Thymus (tissue), 14 donors: ENCODE data around the gene N4BP2. TPM values are rescaled to one million over a fixed set of nuclear protein-coding genes. Genes with fewer than 3 reads are reported as not detected.
A peak's percentile ranks its signal among the peaks of the same experiment; 100 is the strongest.
"Not testable (repeated sequence)": the region's sequence is repeated elsewhere in the genome, so short reads cannot be mapped to it uniquely, and the experiment has no call there.

ENCODE experiments used
- DNase-seq, 9 donors: peaks; one replicate each; pipeline ENCODE4 v3.0.0-alpha.2; 2013; ENCODE audit warnings: low spot score in 9 of 9, low read depth in 6 of 9, missing footprints in 1 of 9
- H3K27ac ChIP-seq, 2 donors: one replicate each; pipeline ENCODE4 v1.5.1; 2013; ENCODE audit warnings: control low read depth in 1 of 2, low read depth in 1 of 2, low read length in 1 of 2, mild to moderate bottlenecking in 1 of 2, moderate library complexity in 1 of 2
- H3K27me3 ChIP-seq, 2 donors: one replicate each; pipeline ENCODE4 v1.5.1; 2013; ENCODE audit warnings: low read length in 1 of 2; ENCODE audit not compliant: control insufficient read depth in 2 of 2, insufficient read depth in 1 of 2
- H3K36me3 ChIP-seq, 2 donors: one replicate each; pipeline ENCODE4 v1.5.1; 2013; ENCODE audit warnings: low read length in 1 of 2, mild to moderate bottlenecking in 1 of 2, moderate library complexity in 1 of 2; ENCODE audit not compliant: control insufficient read depth in 2 of 2, insufficient read depth in 2 of 2
- H3K4me1 ChIP-seq, 2 donors: one replicate each; pipeline ENCODE4 v1.5.1; 2013; ENCODE audit warnings: low read length in 2 of 2; ENCODE audit not compliant: control insufficient read depth in 2 of 2, insufficient read depth in 2 of 2
- H3K4me3 ChIP-seq, 2 donors: one replicate each; pipeline ENCODE4 v1.5.1; 2013; ENCODE audit warnings: low read length in 2 of 2, control low read depth in 1 of 2, mild to moderate bottlenecking in 1 of 2
- H3K9me3 ChIP-seq, 2 donors: one replicate each; pipeline ENCODE4 v1.5.1; 2013; ENCODE audit warnings: low read length in 1 of 2, mild to moderate bottlenecking in 1 of 2; ENCODE audit not compliant: control insufficient read depth in 2 of 2, insufficient read depth in 1 of 2
- WGBS: extraction: QIAGEN DNeasy Blood & Tissue Kit; methylation state at CpG from one replicate; pipeline ENCODE4 v1.1.7; 2013; 5-methylcytosine and 5-hydroxymethylcytosine counted together
- long read RNA-seq, 10 donors: transcript quantifications; one replicate each; lab custom pipeline, GENCODE V29; 2026
- polyA plus RNA-seq: library from polyadenylated mRNA; stranded (reverse); fragments of 200-250 nt; gene quantifications from one replicate; pipeline ENCODE4 v1.2.3, GENCODE V29; 2013
- total RNA-seq: library from RNA; stranded (reverse); fragments of 120-200 nt; gene quantifications from one replicate; pipeline ENCODE4 v1.2.4, GENCODE V29; 2013
- donor health status: healthy.

N4BP2 gene
- 25.3 TPM for total RNA-seq
- 7.7 TPM for polyA plus RNA-seq
- long read RNA-seq, donor 1: 0 reads
- long read RNA-seq, donor 2: 0 reads
- long read RNA-seq, donor 3: 0 reads
- long read RNA-seq, donor 4: 0 reads
- long read RNA-seq, donor 5: 0 reads
- long read RNA-seq, donor 6: 0 reads
- long read RNA-seq, donor 7, partial matches to known transcripts: 0 of 1 reads
- long read RNA-seq, donor 7, other reads (novel, unspliced or antisense): 0 of 1 reads
- long read RNA-seq, donor 8: 0 reads
- long read RNA-seq, donor 9: 0 reads
- long read RNA-seq, donor 10: 0 reads

DNA sequence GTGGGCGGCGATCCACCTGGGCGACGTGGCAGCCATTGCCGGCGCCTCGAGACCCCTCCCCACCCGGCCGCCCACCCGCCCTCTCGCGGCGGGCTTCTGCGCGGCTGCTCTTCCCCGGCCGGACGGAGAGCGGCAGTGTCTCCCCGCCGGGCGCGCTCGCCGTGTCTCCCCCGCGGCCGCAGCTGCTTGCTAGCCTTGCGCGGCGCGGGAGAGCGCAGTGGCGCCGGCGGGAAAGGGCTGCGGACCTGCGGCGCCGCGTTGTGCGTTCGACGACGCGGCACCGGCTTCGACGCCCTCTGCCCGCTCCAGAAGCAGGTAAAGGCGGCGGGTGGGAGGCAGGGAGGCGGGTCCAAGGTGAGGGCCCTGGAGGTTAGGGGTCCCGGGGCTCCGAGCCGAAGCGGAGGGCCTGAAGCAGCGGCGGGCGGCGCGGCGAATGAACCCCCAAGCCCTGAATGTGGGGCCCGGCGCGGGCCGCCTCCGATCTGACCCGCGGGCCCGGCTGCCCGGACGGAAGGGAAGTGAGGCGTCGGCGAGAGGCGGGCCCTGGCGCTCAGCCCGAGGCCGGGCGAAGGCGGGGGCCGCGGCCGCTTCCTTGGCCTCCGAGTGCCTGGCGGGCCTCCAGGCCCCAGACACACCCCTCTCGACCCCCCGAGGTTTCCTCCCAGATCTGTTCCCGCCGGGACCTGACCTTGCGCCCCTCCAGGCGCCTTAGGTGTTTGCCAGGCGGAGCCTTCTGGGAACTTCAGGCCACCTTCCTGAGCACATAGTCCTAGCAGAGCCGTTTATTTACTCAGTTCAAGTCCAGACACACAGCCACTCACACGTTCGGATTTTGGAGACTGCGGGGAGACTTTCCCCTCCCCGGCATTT is at the start of gene N4BP2:
Gene N4BP2, plus strand, starts transcription at position 135 of the 870 bp plus-strand sequence. CDS start 40,491 bp downstream, outside the sequence.
- peak; percentile 50 to 93 (median 77) for DNase-seq
- Histone ChIP-seq H3K27ac (peak within 1 kb of the TSS; percentile 98 to 100), H3K4me1 (peaks cover 7 to 23% of the 10 kb centered on the region in 2 donors), H3K27me3 (no peaks in the 10 kb centered on the region), H3K9me3 (no peaks in the 10 kb centered on the region), H3K36me3 (peaks cover 5 to 12% of the 10 kb centered on the region in 2 donors), H3K4me3 (peak within 1 kb of the TSS; percentile 95)
- under 1% methylated on average over 99 of the region's 99 CpGs for WGBS

GRCh38 chr4:40016007-40016406 is 40.6 kb upstream of the N4BP2 start:
- Histone ChIP-seq H3K27me3 (no peaks in the 10 kb centered on the region), H3K36me3 (no peaks in the 10 kb centered on the region), H3K9me3 (no peaks in the 10 kb centered on the region), H3K27ac (no peak overlapping the region), H3K4me3 (no peak overlapping the region), H3K4me1 (no peaks in the 10 kb centered on the region)
- no peak for DNase-seq
- 95% methylated on average over 2 of the region's 2 CpGs for WGBS

DNA sequence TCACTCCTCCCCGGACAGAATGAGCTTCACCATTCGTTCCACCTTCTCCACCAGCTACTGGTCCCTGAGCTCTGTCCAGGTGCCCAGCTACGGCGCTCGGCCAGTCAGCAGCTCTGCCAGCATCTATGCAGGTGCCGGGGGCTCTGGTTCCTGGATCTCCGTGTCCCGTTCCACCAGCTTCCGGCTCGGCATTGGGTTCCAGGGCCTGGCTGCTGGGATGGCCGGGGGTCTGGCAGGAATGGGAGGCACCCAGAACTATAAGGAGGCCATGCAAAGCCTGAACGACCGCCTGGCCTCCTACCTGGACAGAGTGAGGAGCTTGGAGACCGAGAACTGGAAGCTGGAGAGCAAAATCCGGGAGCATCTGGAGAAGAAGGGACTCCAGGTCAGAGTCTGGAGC is 36.4 kb upstream of the N4BP2 start:
- H3K4me1 ChIP-seq: no peaks in the 10 kb centered on the region
- H3K27me3 ChIP-seq: no peaks in the 10 kb centered on the region
- no peaks in the 10 kb centered on the region for H3K36me3 ChIP-seq
- H3K9me3 ChIP-seq: no peaks in the 10 kb centered on the region
- H3K4me3 ChIP-seq: no peak overlapping the region
- DNase-seq: no peak
- WGBS: 97% methylated on average over 15 of the region's 15 CpGs
- no peak overlapping the region for H3K27ac ChIP-seq

DNA sequence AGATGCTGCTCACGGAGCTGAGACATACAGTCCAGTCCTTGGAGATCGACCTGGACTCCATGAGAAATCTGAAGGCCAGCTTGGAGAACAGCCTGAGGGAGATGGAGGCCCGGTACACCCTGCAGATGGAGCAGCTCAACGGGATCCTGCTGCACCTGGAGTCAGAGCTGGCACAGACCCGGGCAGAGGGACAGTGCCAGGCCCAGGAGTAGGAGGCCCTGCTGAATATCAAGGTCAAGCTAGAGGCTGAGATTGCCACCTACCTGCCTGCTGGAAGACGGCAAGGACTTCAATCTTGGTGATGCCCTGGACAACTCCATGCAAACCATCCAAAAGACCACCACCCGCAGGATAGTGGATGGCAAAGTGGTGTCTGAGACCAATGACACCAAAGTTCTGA is 35.5 kb upstream of the N4BP2 start:
- DNase-seq, H3K36me3 ChIP-seq, H3K9me3 ChIP-seq, H3K4me1 ChIP-seq, H3K4me3 ChIP-seq, H3K27ac ChIP-seq, H3K27me3 ChIP-seq: not testable (repeated sequence)
- WGBS: 96% methylated on average over 7 of the region's 7 CpGs

GRCh38 chr4:40024049-40024448 is 32.6 kb upstream of the N4BP2 start:
- H3K27ac ChIP-seq, H3K4me1 ChIP-seq, DNase-seq, H3K27me3 ChIP-seq, H3K9me3 ChIP-seq, H3K36me3 ChIP-seq, H3K4me3 ChIP-seq: not testable (repeated sequence)
- WGBS: 98% methylated on average over 7 of the region's 7 CpGs

DNA sequence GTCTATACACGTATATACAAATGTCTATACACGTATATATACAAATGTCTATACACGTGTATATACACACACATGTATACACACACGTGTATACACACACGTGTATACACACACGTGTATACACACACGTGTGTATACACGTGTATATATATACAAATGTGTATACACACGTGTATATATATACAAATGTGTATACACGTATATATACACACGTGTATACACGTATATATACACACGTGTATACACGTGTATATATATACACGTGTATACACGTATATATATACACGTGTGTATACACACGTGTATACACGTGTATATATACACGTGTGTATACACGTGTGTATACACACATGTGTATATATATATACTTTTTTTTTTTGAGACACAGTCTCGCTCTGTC is 23.9 kb upstream of the N4BP2 start:
- no peaks in the 10 kb centered on the region for H3K27me3 ChIP-seq
- no peaks in the 10 kb centered on the region for H3K36me3 ChIP-seq
- no peak overlapping the region for H3K4me3 ChIP-seq
- WGBS: 89% methylated on average over 22 of the region's 22 CpGs
- no peaks in the 10 kb centered on the region for H3K9me3 ChIP-seq
- H3K4me1 ChIP-seq: no peaks in the 10 kb centered on the region
- DNase-seq: no peak
- H3K27ac ChIP-seq: no peak overlapping the region

GRCh38 chr4:40033613-40034012 is 23.0 kb upstream of the N4BP2 start:
- H3K36me3 ChIP-seq: no peaks in the 10 kb centered on the region
- no peak overlapping the region for H3K27ac ChIP-seq
- DNase-seq: no peak
- 68% methylated on average over 2 of the region's 2 CpGs for WGBS
- H3K27me3 ChIP-seq: no peaks in the 10 kb centered on the region
- H3K4me1 ChIP-seq: no peaks in the 10 kb centered on the region
- H3K4me3 ChIP-seq: no peak overlapping the region
- H3K9me3 ChIP-seq: no peaks in the 10 kb centered on the region

DNA sequence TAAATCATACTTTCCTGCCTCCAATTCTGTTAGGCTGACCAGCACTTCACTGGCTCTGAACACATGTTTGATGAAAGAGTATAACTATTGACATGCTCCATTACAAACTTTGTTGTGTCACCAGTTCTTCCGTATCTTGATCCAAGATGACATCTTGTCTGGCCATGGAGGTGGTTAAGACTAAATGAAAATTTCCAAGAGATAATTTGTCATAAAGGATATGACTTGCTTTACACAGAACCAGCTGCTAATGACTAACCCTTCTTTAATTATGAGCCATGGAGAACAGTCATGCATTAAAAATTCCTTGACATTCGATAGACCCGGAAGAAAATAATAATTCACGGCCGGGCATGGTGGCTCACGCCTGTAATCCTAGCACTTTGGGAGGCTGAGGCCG is 17.7 kb upstream of the N4BP2 start:
- DNase-seq: no peak
- 93% methylated on average over 7 of the region's 7 CpGs for WGBS
- H3K27ac ChIP-seq: no peak overlapping the region

GRCh38 chr4:40040908-40041307 is 15.7 kb upstream of the N4BP2 start:
- H3K9me3 ChIP-seq: peaks cover 0 to 5% of the 10 kb centered on the region in 2 donors
- no peaks in the 10 kb centered on the region for H3K4me1 ChIP-seq
- H3K27me3 ChIP-seq: no peaks in the 10 kb centered on the region
- DNase-seq: no peak
- no peak overlapping the region for H3K27ac ChIP-seq
- 98% methylated on average over 4 of the region's 4 CpGs for WGBS
- H3K36me3 ChIP-seq: no peaks in the 10 kb centered on the region
- H3K4me3 ChIP-seq: no peak overlapping the region

More for the DNA sequence above, 17.7 kb upstream of the N4BP2 start:
- no peaks in the 10 kb centered on the region for H3K4me1 ChIP-seq
- H3K4me3 ChIP-seq: no peak overlapping the region
- H3K9me3 ChIP-seq: no peaks in the 10 kb centered on the region
- H3K27me3 ChIP-seq: no peaks in the 10 kb centered on the region
- H3K36me3 ChIP-seq: no peaks in the 10 kb centered on the region
